Stimulated activated CD4-positive, alpha-beta T cell treated with anti-CD3 and anti-CD28 coated beads, Interleukin-15, amount 100 ng/mL, for 24 hours (primary cell): Measurements from ENCODE around the gene PKNOX2.

Experiments
- DNase-seq: peaks from one replicate; pipeline ENCODE4 v3.0.0-alpha.2; 2020

The PKNOX2 gene

GRCh38 chr11:125317416-125317815 lies 152.9 kb downstream of the PKNOX2 start:
- DNase-seq, result no peak

- no peak for DNase-seq
Measured at GRCh38 chr11:125319649-125320048, 155.1 kb downstream of the PKNOX2 start.

GRCh38 chr11:125320347-125321076 lies 156.0 kb downstream of the PKNOX2 start:
- DNase-seq, result no peak

GRCh38 chr11:125322289-125322688 lies 157.7 kb downstream of the PKNOX2 start:
- no peak for DNase-seq

GRCh38 chr11:125325196-125325595 lies 160.6 kb downstream of the PKNOX2 start:
- DNase-seq, result no peak

- DNase-seq, result no peak
Measured at GRCh38 chr11:125326126-125326525, 161.6 kb downstream of the PKNOX2 start.

- DNase-seq, result no peak
Measured at GRCh38 chr11:125327518-125328224, 163.1 kb downstream of the PKNOX2 start.

GRCh38 chr11:125328225-125328580 lies 163.7 kb downstream of the PKNOX2 start:
- DNase-seq, result no peak

GRCh38 chr11:125329786-125330185 lies 165.2 kb downstream of the PKNOX2 start:
- DNase-seq, result no peak

- no peak for DNase-seq
Measured at GRCh38 chr11:125330462-125331325, 166.1 kb downstream of the PKNOX2 start.

- no peak for DNase-seq
Measured at GRCh38 chr11:125331357-125332035, 166.9 kb downstream of the PKNOX2 start.

GRCh38 chr11:125332821-125333220 lies 168.3 kb downstream of the PKNOX2 start:
- DNase-seq, result no peak

- DNase-seq, result no peak
Measured at GRCh38 chr11:125333354-125334073, 169.0 kb downstream of the PKNOX2 start.

GRCh38 chr11:125335106-125335505 lies 170.6 kb downstream of the PKNOX2 start:
- no peak for DNase-seq

- no peak for DNase-seq
Measured at GRCh38 chr11:125337836-125338834, 173.6 kb downstream of the PKNOX2 start.

- DNase-seq, result no peak
Measured at GRCh38 chr11:125338886-125339811, 174.6 kb downstream of the PKNOX2 start.

GRCh38 chr11:125341676-125342075 lies 177.1 kb downstream of the PKNOX2 start:
- DNase-seq, result no peak

- no peak for DNase-seq
Measured at GRCh38 chr11:125342281-125342930, 177.9 kb downstream of the PKNOX2 start.

- no peak for DNase-seq
Measured at GRCh38 chr11:125343086-125343717, 178.7 kb downstream of the PKNOX2 start.
